Gastrocnemius medialis (tissue), 4 donors: Measurements from ENCODE around the gene CDKAL1.

ENCODE experiments used
- CTCF ChIP-seq, 5 experiments: fragments of 450-650 bp in 3 of 5; fragments of 200-600 bp in 2 of 5; sonication (generic) in 2 of 5; IDR thresholded peaks in 4 of 5; conservative IDR thresholded peaks in 1 of 5; 1 replicate in 4 of 5; 2 replicates in 1 of 5; pipeline ENCODE4 v1.5.1; 2016 to 2019; ENCODE audit warnings: antibody characterized with exemption in 5 of 5, mild to moderate bottlenecking in 3 of 5, moderate library complexity in 3 of 5
- POLR2A ChIP-seq, 2 donors: fragments of 450-650 bp; IDR thresholded peaks; one replicate each; pipeline ENCODE4 v1.6.1; 2017; ENCODE audit warnings: antibody characterized with exemption in 2 of 2, mild to moderate bottlenecking in 2 of 2, moderate library complexity in 2 of 2

- no peak for TF ChIP-seq CTCF (IDR thresholded peaks at IDR 0.05 in 4 of 5, conservative IDR thresholded peaks at IDR 0.05 in 1 of 5)
- TF ChIP-seq POLR2A (IDR thresholded peaks at IDR 0.05): no peak
Measured at GRCh38 chr6:20778459-20778858, 244.2 kb downstream of the CDKAL1 start.
